ENCODE results near the gene TPX2. TPM values are rescaled to one million over a fixed set of nuclear protein-coding genes. Genes with fewer than 3 reads are reported as not detected.

Gene TPX2
- total and polyA plus RNA-seq, 2 of the 8 experiments (the other 6 are each of a cell fraction or from before 2014, with no cell fraction given), result 43.6 to 125 TPM

GRCh38 chr20:31797364-31797763 is 58.3 kb downstream of the TPX2 start:
- no peaks in the 10 kb centered on the region for H3K79me1 ChIP-seq (ENCODE audit: low read depth, low read length)
- ChIA-PET POLR2A (ENCODE audit: partially characterized antibody) (no interaction called here), CTCF (ENCODE audit: partially characterized antibody) (no interaction called here)
- H2BK20ac ChIP-seq (ENCODE audit: low read length), result no peak overlapping the region
- H3K79me2 ChIP-seq (ENCODE audit: control insufficient read depth in 1 of 2, insufficient read depth in 2 of 2, low read length in 2 of 2), result no peaks in the 10 kb centered on the region
- H3K14ac ChIP-seq (ENCODE audit: insufficient read length), result no peak overlapping the region
- H3K36me3 ChIP-seq (ENCODE audit: control insufficient read depth in 2 of 4, insufficient read depth in 4 of 4, low read length in 3 of 4), result peaks cover 60 to 90% (median 69%) of the 10 kb centered on the region in 4 experiments
- H2AFZ ChIP-seq (ENCODE audit: low read length), result no peak overlapping the region
- DNase-seq (ENCODE audit: low read depth in 1 of 2, low spot score in 2 of 2), result no peak
- H4K5ac ChIP-seq (ENCODE audit: insufficient read length, low read depth, low read length), result no peak overlapping the region
- no peak overlapping the region for H3K23ac ChIP-seq (ENCODE audit: insufficient read length)
- H3K4me1 ChIP-seq (replicated peaks in 1 of 4; ENCODE audit: control insufficient read depth in 3 of 4, insufficient read depth in 4 of 4, low read length in 3 of 4), result no peaks in the 10 kb centered on the region
- H4K20me1 ChIP-seq (replicated peaks in 1 of 2; ENCODE audit: control insufficient read depth in 1 of 2, insufficient read depth in 2 of 2, low read length in 2 of 2), result peaks cover 0 to 2% of the 10 kb centered on the region in 2 experiments
- no peak for FAIRE-seq
- no peak overlapping the region for H3K56ac ChIP-seq (replicated peaks; ENCODE audit: insufficient read length, low read depth, low read length)
- H3K23me2 ChIP-seq (ENCODE audit: low read depth, low read length), result no peaks in the 10 kb centered on the region
- H3K9ac ChIP-seq (replicated peaks in 1 of 4; ENCODE audit: extremely low read depth in 1 of 4, low read depth in 3 of 4, low read length in 3 of 4), result no peak overlapping the region
- H3K4ac ChIP-seq (replicated peaks; ENCODE audit: insufficient read length, low read depth, low read length), result no peak overlapping the region
- H2BK12ac ChIP-seq (ENCODE audit: low read depth, low read length), result no peak overlapping the region
- H3K4me3 ChIP-seq (ENCODE audit: extremely low read depth in 1 of 4, insufficient read depth in 2 of 4, low read depth in 3 of 4, low read length in 4 of 4), result no peak overlapping the region
- H3K9me3 ChIP-seq (ENCODE audit: insufficient read depth in 2 of 2, low read depth in 1 of 2, low read length in 1 of 2), result no peaks in the 10 kb centered on the region
- no peak overlapping the region for H2AK5ac ChIP-seq (ENCODE audit: low read depth, low read length)
- H3K27ac ChIP-seq (ENCODE audit: low read depth, low read length), result no peak overlapping the region
- no peak overlapping the region for H2BK5ac ChIP-seq (ENCODE audit: low read depth, low read length)
- no peak overlapping the region for H2BK15ac ChIP-seq (ENCODE audit: low read length)
- no peaks in the 10 kb centered on the region for H3K27me3 ChIP-seq (replicated peaks in 1 of 4; ENCODE audit: control insufficient read depth in 3 of 4, extremely low read depth in 1 of 4, insufficient read depth in 3 of 4, low read length in 3 of 4)
- no peak overlapping the region for H4K8ac ChIP-seq (ENCODE audit: extremely low read depth, insufficient read depth, low read length)
- no peak overlapping the region for H4K91ac ChIP-seq (replicated peaks; ENCODE audit: insufficient read length, low read length)
- H3K18ac ChIP-seq (ENCODE audit: extremely low read depth, low read length), result no peak overlapping the region
- no peak overlapping the region for H2BK120ac ChIP-seq (replicated peaks; ENCODE audit: low read depth, low read length)
- WGBS, 2 experiments (ENCODE audit: extremely low coverage in 1 of 2, insufficient coverage in 1 of 2, insufficient read length in 1 of 2, insufficient replicate concordance in 2 of 2, low coverage in 1 of 2, low lambda C conversion rate in 2 of 2, missing lambda C conversion rate in 1 of 2), result 92% methylated on average over 3 of the region's 3 CpGs; no CpG with 5 or more reads in 1 of the 2 experiments
- H3K4me2 ChIP-seq (ENCODE audit: insufficient read depth in 1 of 2, low read depth in 2 of 2, low read length in 2 of 2), result no peak overlapping the region
- TF ChIP-seq RXRA (IDR thresholded peaks at IDR 0.05; ENCODE audit: insufficient read depth, low read depth, low read length), result no peak
- no peak for TF ChIP-seq SAP30 (IDR thresholded peaks at IDR 0.05; ENCODE audit: insufficient read depth, insufficient replicate concordance, low read length)
- no peak for TF ChIP-seq PHF8 (conservative IDR thresholded peaks at IDR 0.05; ENCODE audit: low read depth, low read length)
- no peak for TF ChIP-seq SRF (IDR thresholded peaks at IDR 0.05; ENCODE audit: low read depth, low read length)
